Endodermal cell (in vitro differentiated cells): ENCODE measurements around the gene CEP55. TPM values are rescaled to one million over a fixed set of nuclear protein-coding genes. Genes with fewer than 3 reads are reported as not detected.

ENCODE experiments used
- DNase-seq: peaks from one replicate; pipeline ENCODE4 v3.0.0-alpha.2; 2017
- H3K27ac ChIP-seq: 2 replicates; pipeline ENCODE4 v1.5.1; 2013; ENCODE audit warnings: mild to moderate bottlenecking, low read depth, low read length, moderate library complexity
- H3K27me3 ChIP-seq: 2 replicates; pipeline ENCODE4 v1.6.1; 2013; ENCODE audit warnings: mild to moderate bottlenecking, low read length, moderate library complexity; ENCODE audit not compliant: insufficient read depth, control insufficient read depth, poor library complexity, severe bottlenecking
- H3K36me3 ChIP-seq: 2 replicates; pipeline ENCODE4 v1.7.0; 2013; ENCODE audit warnings: mild to moderate bottlenecking, low read length, moderate library complexity; ENCODE audit not compliant: control insufficient read depth, insufficient read depth
- H3K4me1 ChIP-seq: one replicate; pipeline ENCODE4 v1.7.0; 2013; ENCODE audit warnings: low read length; ENCODE audit not compliant: control insufficient read depth, insufficient read depth
- H3K4me3 ChIP-seq: 2 replicates; pipeline ENCODE4 v1.5.1; 2013; ENCODE audit warnings: mild to moderate bottlenecking, low read length, moderate library complexity
- H3K9ac ChIP-seq: 2 replicates; pipeline ENCODE4 v1.6.1; 2013; ENCODE audit warnings: mild to moderate bottlenecking, low read length, moderate library complexity; ENCODE audit not compliant: poor library complexity, severe bottlenecking; ENCODE audit errors: extremely low read depth
- H3K9me3 ChIP-seq: 2 replicates; pipeline ENCODE4 v1.6.1; 2013; ENCODE audit warnings: mild to moderate bottlenecking, low read length, moderate library complexity; ENCODE audit not compliant: control insufficient read depth
- H3K27ac Mint-ChIP-seq: 2 replicates; pipeline ENCODE4 v1.8.0; 2020; ENCODE audit warnings: mixed read lengths
- H3K27me3 Mint-ChIP-seq: 2 replicates; pipeline ENCODE4 v1.8.0; 2021; ENCODE audit warnings: mild to moderate bottlenecking, mixed read lengths; ENCODE audit not compliant: insufficient read depth
- H3K36me3 Mint-ChIP-seq: 2 replicates; pipeline ENCODE4 v1.8.0; 2020; ENCODE audit warnings: low read depth, mixed read lengths
- H3K4me1 Mint-ChIP-seq: 2 replicates; pipeline ENCODE4 v1.8.0; 2020; ENCODE audit warnings: mixed read lengths
- H3K4me3 Mint-ChIP-seq: 2 replicates; pipeline ENCODE4 v1.8.0; 2020; ENCODE audit warnings: mild to moderate bottlenecking, moderate library complexity, mixed read lengths
- H3K9me3 Mint-ChIP-seq: 2 replicates; pipeline ENCODE4 v1.8.0; 2020; ENCODE audit warnings: mild to moderate bottlenecking, mixed read lengths
- CTCF ChIP-seq: fragments of 200-600 bp; sonication (generic); conservative IDR thresholded peaks from 2 replicates; pipeline ENCODE4 v1.5.0; 2021; ENCODE audit warnings: antibody characterized with exemption, mild to moderate bottlenecking
- WGBS, 2 experiments: methylation state at CpG; one replicate each; pipeline versions ENCODE4 v1.1.5 to v1.1.7; 2013; ENCODE audit warnings: missing lambda C conversion rate in 2 of 2, mixed read lengths in 1 of 2; ENCODE audit not compliant: insufficient coverage in 1 of 2, insufficient read length in 1 of 2; 5-methylcytosine and 5-hydroxymethylcytosine counted together
- total RNA-seq, 2 donors: library from RNA; stranded (reverse); fragmentation: NEBNext Ultra II Directional in 1 of 2; extraction: Animal tissue kit (Norgen Biotek cat#: 25700) in 1 of 2; gene quantifications; 2 replicates in 1 of 2; 3 replicates in 1 of 2; pipeline ENCODE4 v1.2.1, GENCODE V29; 2021

Gene CEP55
- total RNA-seq, 2 donors from 2014 or later = 50.3 to 66.8 TPM

GRCh38 chr10:93501650-93502049 lies 5.2 kb downstream of the CEP55 start:
- Histone ChIP-seq H3K9ac (no peak overlapping the region), H3K4me3 (peak overlapping the region; percentile 65), H3K27ac (no peak overlapping the region), H3K4me1 (no peaks in the 10 kb centered on the region), H3K36me3 (peaks cover 67% of the 10 kb centered on the region), H3K9me3 (no peaks in the 10 kb centered on the region), H3K27me3 (no peaks in the 10 kb centered on the region)
- Mint-ChIP-seq H3K9me3 (peaks cover 3% of the 10 kb centered on the region), H3K27me3 (no peaks in the 10 kb centered on the region), H3K4me3 (no peak overlapping the region), H3K36me3 (peaks cover 48% of the 10 kb centered on the region), H3K27ac (no peak overlapping the region), H3K4me1 (peaks cover 31% of the 10 kb centered on the region)
- no peak for DNase-seq
- TF ChIP-seq CTCF = no peak

GRCh38 chr10:93503075-93503474 lies 6.7 kb downstream of the CEP55 start:
- Histone ChIP-seq H3K4me3 (peak overlapping the region; percentile 59), H3K9ac (no peak overlapping the region), H3K4me1 (no peaks in the 10 kb centered on the region), H3K27ac (peak overlapping the region; percentile 49), H3K9me3 (no peaks in the 10 kb centered on the region), H3K27me3 (no peaks in the 10 kb centered on the region), H3K36me3 (peaks cover 80% of the 10 kb centered on the region)
- WGBS, 2 experiments = 75 to 86% methylated on average over 3 to 6 of the region's 6 CpGs
- H3K27ac Mint-ChIP-seq = peak overlapping the region; percentile 22
- H3K36me3 Mint-ChIP-seq = peaks cover 58% of the 10 kb centered on the region
- H3K9me3 Mint-ChIP-seq = no peaks in the 10 kb centered on the region
- H3K4me1 Mint-ChIP-seq = peaks cover 26% of the 10 kb centered on the region
- H3K4me3 Mint-ChIP-seq = no peak overlapping the region
- no peak for TF ChIP-seq CTCF
- DNase-seq = no peak
- no peaks in the 10 kb centered on the region for H3K27me3 Mint-ChIP-seq

- Histone ChIP-seq H3K9ac (no peak overlapping the region), H3K27ac (no peak overlapping the region), H3K36me3 (peaks cover 85% of the 10 kb centered on the region), H3K9me3 (no peaks in the 10 kb centered on the region), H3K4me1 (no peaks in the 10 kb centered on the region), H3K4me3 (no peak overlapping the region), H3K27me3 (no peaks in the 10 kb centered on the region)
- Mint-ChIP-seq H3K27me3 (no peaks in the 10 kb centered on the region), H3K4me1 (peaks cover 17% of the 10 kb centered on the region), H3K4me3 (no peak overlapping the region), H3K36me3 (peaks cover 55% of the 10 kb centered on the region), H3K27ac (no peak overlapping the region), H3K9me3 (no peaks in the 10 kb centered on the region)
- 80% methylated on average over 1 of the region's 2 CpGs; no CpG with 5 or more reads in 1 of the 2 experiments for WGBS, 2 experiments
- DNase-seq = no peak
- no peak for TF ChIP-seq CTCF
Observed at GRCh38 chr10:93505075-93505474, 8.7 kb downstream of the CEP55 start.
